ENCODE measurements around the gene CAV2. TPM values are rescaled to one million over a fixed set of nuclear protein-coding genes. Genes with fewer than 3 reads are reported as not detected.

The CAV2 gene
- total RNA-seq, 4 donors from 2014 or later: 86.4 to 172 (median 132) TPM

GRCh38 chr7:116521046-116521664, 21.6 kb downstream of the CAV2 start:
- DNase-seq (ENCODE audit: low spot score in 2 of 2): no peak
- WGBS, 2 donors: 93 to 94% methylated on average over 6 of the region's 6 CpGs
- peak overlapping the region in 1 of 4 donors; percentile 44 for H3K27ac ChIP-seq

GRCh38 chr7:116522247-116522646, 22.7 kb downstream of the CAV2 start:
- Histone ChIP-seq H3K4me1 (peaks cover 0 to 35% (median 0%) of the 10 kb centered on the region in 4 donors), H3K27ac (peak overlapping the region in 2 of 4 donors; percentile 40 to 44), H3K9me3 (no peaks in the 10 kb centered on the region), H3K36me3 (no peaks in the 10 kb centered on the region), H3K4me3 (no peak overlapping the region), H3K27me3 (no peaks in the 10 kb centered on the region)
- DNase-seq (ENCODE audit: low spot score in 2 of 2): no peak
- WGBS, 2 donors: 54 to 64% methylated on average over 5 of the region's 5 CpGs
- TF ChIP-seq CTCF (IDR thresholded peaks at IDR 0.05): no peak
- no peak for TF ChIP-seq POLR2A (IDR thresholded peaks at IDR 0.05)
- no peak for TF ChIP-seq EP300 (IDR thresholded peaks at IDR 0.05)

More at GRCh38 chr7:116521046-116521664, 21.6 kb downstream of the CAV2 start:
- no peaks in the 10 kb centered on the region for H3K9me3 ChIP-seq
- no peaks in the 10 kb centered on the region for H3K27me3 ChIP-seq
- H3K4me3 ChIP-seq: no peak overlapping the region
- peaks cover 0 to 27% (median 0%) of the 10 kb centered on the region in 4 donors for H3K4me1 ChIP-seq
- no peak for TF ChIP-seq CTCF (IDR thresholded peaks at IDR 0.05)
- TF ChIP-seq POLR2A (IDR thresholded peaks at IDR 0.05): no peak
- TF ChIP-seq EP300 (IDR thresholded peaks at IDR 0.05): no peak
- no peaks in the 10 kb centered on the region for H3K36me3 ChIP-seq

- Histone ChIP-seq H3K36me3 (no peaks in the 10 kb centered on the region), H3K27me3 (no peaks in the 10 kb centered on the region), H3K4me3 (peak overlapping the region; percentile 48 to 81 (median 62)), H3K27ac (peak overlapping the region; percentile 79 to 94 (median 87)), H3K4me1 (peaks cover 0 to 53% (median 9%) of the 10 kb centered on the region in 4 donors), H3K9me3 (no peaks in the 10 kb centered on the region)
- 20% methylated on average over 9 to 10 of the region's 10 CpGs for WGBS, 2 donors
- TF ChIP-seq POLR2A (IDR thresholded peaks at IDR 0.05): no peak
- TF ChIP-seq CTCF (IDR thresholded peaks at IDR 0.05): no peak
- TF ChIP-seq EP300 (IDR thresholded peaks at IDR 0.05): no peak
- DNase-seq (ENCODE audit: low spot score in 2 of 2): no peak
These were observed 24.7 kb downstream of the CAV2 start for GRCh38 chr7:116524221-116524608.

- 1 to 2% methylated on average over 36 to 42 of the region's 42 CpGs for WGBS, 2 donors
- Histone ChIP-seq H3K9me3 (no peaks in the 10 kb centered on the region), H3K4me3 (peak within 1 kb of the TSS; percentile 48 to 81 (median 62)), H3K27ac (peak within 1 kb of the TSS; percentile 79 to 94 (median 87)), H3K36me3 (no peaks in the 10 kb centered on the region), H3K27me3 (no peaks in the 10 kb centered on the region), H3K4me1 (peaks cover 0 to 58% (median 9%) of the 10 kb centered on the region in 4 donors)
- TF ChIP-seq EP300 (IDR thresholded peaks at IDR 0.05) (peak in 1 of 2 donors; percentile 90), CTCF (IDR thresholded peaks at IDR 0.05) (peak in 2 of 5 experiments; percentile 38 to 43), POLR2A (IDR thresholded peaks at IDR 0.05) (peak; percentile 39 to 72)
- DNase-seq (ENCODE audit: low spot score in 2 of 2): peak; percentile 75 to 77
These were observed 25.2 kb downstream of the CAV2 start, which contains the start of gene CAV1 for GRCh38 chr7:116524609-116525297. CAV1 (plus strand) TSS chr7:116525036; CDS start chr7:116525063, 27 bp downstream.
